Thyroid gland (tissue), 4 donors: ENCODE data around the gene CBFA2T3. TPM values are rescaled to one million over a fixed set of nuclear protein-coding genes. Genes with fewer than 3 reads are reported as not detected.

ENCODE experiments used
- DNase-seq, 2 donors: peaks; one replicate each; pipeline ENCODE4 v3.0.0-alpha.2; 2019
- H3K27ac ChIP-seq, 3 donors: fragments of 200-600 bp; sonication (generic); 1 replicate in 2 of 3; 2 replicates in 1 of 3; pipeline ENCODE4 v1.5.1; 2016 to 2019; ENCODE audit warnings: mild to moderate bottlenecking in 1 of 3, moderate library complexity in 1 of 3
- H3K27me3 ChIP-seq: fragments of 200-600 bp; sonication (generic); one replicate; pipeline ENCODE4 v1.5.1; 2019
- H3K36me3 ChIP-seq, 2 donors: fragments of 200-600 bp; sonication (generic); one replicate each; pipeline ENCODE4 v1.5.1; 2016 to 2019
- H3K4me1 ChIP-seq, 2 donors: fragments of 200-600 bp; sonication (generic); one replicate each; pipeline ENCODE4 v1.5.1; 2017 to 2019
- H3K4me3 ChIP-seq, 3 donors: fragments of 200-600 bp; sonication (generic); replicated peaks in 1 of 3; 1 replicate in 2 of 3; 2 replicates in 1 of 3; pipeline ENCODE4 v1.5.1; 2016; ENCODE audit warnings: mild to moderate bottlenecking in 1 of 3
- H3K9me3 ChIP-seq: fragments of 200-600 bp; sonication (generic); one replicate; pipeline ENCODE4 v1.5.1; 2017
- CTCF ChIP-seq, 6 experiments: fragments of 200-600 bp in 3 of 6; fragments of 450-650 bp in 3 of 6; sonication (generic) in 3 of 6; IDR thresholded peaks; one replicate each; pipeline ENCODE4 v1.5.1; 2016 to 2019; ENCODE audit warnings: antibody characterized with exemption in 6 of 6, mild to moderate bottlenecking in 2 of 6, inconsistent platforms in 1 of 6, moderate library complexity in 1 of 6
- POLR2A ChIP-seq, 2 donors: fragments of 450-650 bp; IDR thresholded peaks; one replicate each; pipeline ENCODE4 v1.6.1; 2017; ENCODE audit warnings: antibody characterized with exemption in 2 of 2, mild to moderate bottlenecking in 2 of 2, moderate library complexity in 1 of 2
- WGBS, 2 donors: methylation state at CpG; one replicate each; pipeline ENCODE4 v1.1.5; 2017; 5-methylcytosine and 5-hydroxymethylcytosine counted together
- intact Hi-C: fragments of 100-400 bp; cut with DNase I; formaldehyde crosslinking; loops from one replicate; pipeline ENCODE4 v1.15.1; 2023
- total RNA-seq, 4 donors: library from RNA; depleted of rRNA; stranded (reverse); fragments of >200 nt; gene quantifications; one replicate each; pipeline ENCODE4 v1.2.3, GENCODE V29; 2016

The CBFA2T3 gene
- total RNA-seq, 4 donors from 2014 or later, result 1.3 to 3.8 (median 2.6) TPM

GRCh38 chr16:88936008-88936555, 40.9 kb downstream of the CBFA2T3 start:
- intact Hi-C loops, result loop anchor here (10.0 kb wide), 1 partner anchor 279 kb away; the partner anchor contains the start of gene ZNF778
- WGBS, 2 donors, result 53 to 57% methylated on average over 9 to 17 of the region's 19 CpGs

GRCh38 chr16:88934066-88934667, 42.8 kb downstream of the CBFA2T3 start:
- intact Hi-C loops, result loop anchor here (10.0 kb wide), 1 partner anchor 281 kb away; the partner anchor contains the start of gene ZNF778
- DNase-seq, result no peak
- Histone ChIP-seq H3K27me3 (no peaks in the 10 kb centered on the region), H3K9me3 (no peaks in the 10 kb centered on the region), H3K4me1 (peaks cover 0 to 17% of the 10 kb centered on the region in 2 donors), H3K36me3 (no peaks in the 10 kb centered on the region), H3K4me3 (no peak overlapping the region), H3K27ac (no peak overlapping the region)
- WGBS, 2 donors, result 75 to 85% methylated on average over 19 to 20 of the region's 33 CpGs
- TF ChIP-seq CTCF (IDR thresholded peaks at IDR 0.05), result no peak
- no peak for TF ChIP-seq POLR2A (IDR thresholded peaks at IDR 0.05)

More at GRCh38 chr16:88936008-88936555, 40.9 kb downstream of the CBFA2T3 start:
- no peaks in the 10 kb centered on the region for H3K27me3 ChIP-seq
- H3K4me1 ChIP-seq, result peaks cover 0 to 30% of the 10 kb centered on the region in 2 donors
- DNase-seq, result no peak
- no peak for TF ChIP-seq CTCF (IDR thresholded peaks at IDR 0.05)
- no peak for TF ChIP-seq POLR2A (IDR thresholded peaks at IDR 0.05)
- H3K4me3 ChIP-seq, result no peak overlapping the region
- H3K36me3 ChIP-seq, result no peaks in the 10 kb centered on the region
- no peaks in the 10 kb centered on the region for H3K9me3 ChIP-seq
- H3K27ac ChIP-seq, result no peak overlapping the region

GRCh38 chr16:88932929-88933328, 44.1 kb downstream of the CBFA2T3 start:
- no peak for DNase-seq
- WGBS, 2 donors, result 90 to 95% methylated on average over 14 to 17 of the region's 17 CpGs
- H3K36me3 ChIP-seq, result no peaks in the 10 kb centered on the region
- H3K9me3 ChIP-seq, result no peaks in the 10 kb centered on the region
- peaks cover 0 to 9% of the 10 kb centered on the region in 2 donors for H3K4me1 ChIP-seq
- no peak overlapping the region for H3K27ac ChIP-seq
- H3K4me3 ChIP-seq, result no peak overlapping the region
- no peaks in the 10 kb centered on the region for H3K27me3 ChIP-seq
- intact Hi-C loops, result loop anchor here (10.0 kb wide), 1 partner anchor 282 kb away; the partner anchor contains the start of gene ZNF778
- TF ChIP-seq POLR2A (IDR thresholded peaks at IDR 0.05), result no peak
- TF ChIP-seq CTCF (IDR thresholded peaks at IDR 0.05), result no peak

GRCh38 chr16:88931936-88932335, 45.1 kb downstream of the CBFA2T3 start:
- no peak for DNase-seq
- H3K27me3 ChIP-seq, result no peaks in the 10 kb centered on the region
- WGBS, 2 donors, result 84 to 95% methylated on average over 21 of the region's 21 CpGs
- no peak overlapping the region for H3K27ac ChIP-seq
- intact Hi-C loops, result loop anchor here (10.0 kb wide), 1 partner anchor 283 kb away; the partner anchor contains the start of gene ZNF778
- H3K4me1 ChIP-seq, result peaks cover 0 to 9% of the 10 kb centered on the region in 2 donors
- no peaks in the 10 kb centered on the region for H3K36me3 ChIP-seq
- no peak overlapping the region for H3K4me3 ChIP-seq
- no peaks in the 10 kb centered on the region for H3K9me3 ChIP-seq
- TF ChIP-seq CTCF (IDR thresholded peaks at IDR 0.05) (no peak), POLR2A (IDR thresholded peaks at IDR 0.05) (no peak)

GRCh38 chr16:88931373-88931900, 45.6 kb downstream of the CBFA2T3 start:
- TF ChIP-seq POLR2A (IDR thresholded peaks at IDR 0.05) (no peak), CTCF (IDR thresholded peaks at IDR 0.05) (no peak)
- 81 to 83% methylated on average over 17 to 19 of the region's 20 CpGs for WGBS, 2 donors
- no peaks in the 10 kb centered on the region for H3K27me3 ChIP-seq
- peaks cover 0 to 7% of the 10 kb centered on the region in 2 donors for H3K4me1 ChIP-seq
- intact Hi-C loops, result loop anchor here (10.0 kb wide), 1 partner anchor 283 kb away; the partner anchor contains the start of gene ZNF778
- no peaks in the 10 kb centered on the region for H3K9me3 ChIP-seq
- no peak overlapping the region for H3K27ac ChIP-seq
- H3K4me3 ChIP-seq, result no peak overlapping the region
- DNase-seq, result no peak
- H3K36me3 ChIP-seq, result no peaks in the 10 kb centered on the region
